Caki2 (cell line): Measurements from ENCODE around the gene AAK1. TPM values are rescaled to one million over a fixed set of nuclear protein-coding genes. Genes with fewer than 3 reads are reported as not detected.
"Not testable (repeated sequence)": the region's sequence is repeated elsewhere in the genome, so short reads cannot be mapped to it uniquely, and the experiment has no call there.

Experiments used
- DNase-seq: peaks from one replicate; pipeline ENCODE4 v3.0.0-alpha.2; 2015; ENCODE audit warnings: low read depth
- in situ Hi-C: cut with HindIII; loops from 2 replicates; pipeline ENCODE4 v1.10.0; 2016; ENCODE audit warnings: low sequenced_read_pairs, low pct_unique_long_range_greater_than_20kb, mixed read lengths
- total RNA-seq: library from RNA; depleted of rRNA; stranded (reverse); fragments of >200 nt; shearing (Covaris generic); gene quantifications from 2 replicates; pipeline ENCODE4 v1.2.3, GENCODE V29; 2014; ENCODE audit warnings: low replicate concordance

The AAK1 gene
- total RNA-seq, 1 experiment from 2014 or later, result 15.9 TPM

DNA sequence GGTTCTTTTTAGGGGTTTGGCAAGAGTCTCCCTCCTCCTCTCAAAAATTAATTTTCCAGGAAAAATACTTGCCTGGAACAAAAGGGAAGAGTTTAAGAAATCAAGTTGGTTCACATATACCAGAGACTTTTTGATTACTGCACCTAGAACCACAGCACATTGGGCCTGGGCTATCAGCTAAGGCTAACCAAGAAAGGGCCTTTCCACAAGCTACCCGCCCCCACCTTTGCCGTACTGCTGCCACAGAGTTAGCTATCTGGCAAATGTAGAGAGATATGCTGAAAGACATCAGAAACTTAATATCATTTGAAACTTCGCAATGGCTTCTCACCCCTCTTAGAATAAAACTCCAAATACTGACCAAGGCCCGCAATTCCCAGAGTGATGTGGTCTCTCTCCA, 76.9 kb downstream of the AAK1 start:
- in situ Hi-C loops, result no loop called here
- no peak for DNase-seq

DNA sequence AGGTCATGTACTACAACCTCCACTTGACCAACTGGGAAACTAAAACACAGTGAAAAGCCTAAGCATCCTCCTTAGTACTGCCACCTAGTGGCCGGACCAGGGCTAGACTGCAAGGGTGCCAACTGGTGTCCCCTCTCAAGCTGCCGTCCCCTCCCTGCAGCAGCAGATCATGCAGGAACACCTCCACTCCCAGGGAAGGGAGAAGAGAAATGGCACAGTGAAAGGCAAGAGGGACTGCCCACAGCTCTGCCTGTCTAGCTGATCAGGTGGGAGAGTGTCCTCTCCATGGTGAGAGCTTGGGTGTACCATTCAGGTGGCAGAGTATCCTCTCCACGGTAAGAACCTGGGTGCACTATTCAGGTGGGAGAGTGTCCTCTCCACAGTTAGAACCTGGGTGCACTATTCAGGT, 78.1 kb downstream of the AAK1 start:
- peak; percentile 39 for DNase-seq
- in situ Hi-C loops, result no loop called here

DNA sequence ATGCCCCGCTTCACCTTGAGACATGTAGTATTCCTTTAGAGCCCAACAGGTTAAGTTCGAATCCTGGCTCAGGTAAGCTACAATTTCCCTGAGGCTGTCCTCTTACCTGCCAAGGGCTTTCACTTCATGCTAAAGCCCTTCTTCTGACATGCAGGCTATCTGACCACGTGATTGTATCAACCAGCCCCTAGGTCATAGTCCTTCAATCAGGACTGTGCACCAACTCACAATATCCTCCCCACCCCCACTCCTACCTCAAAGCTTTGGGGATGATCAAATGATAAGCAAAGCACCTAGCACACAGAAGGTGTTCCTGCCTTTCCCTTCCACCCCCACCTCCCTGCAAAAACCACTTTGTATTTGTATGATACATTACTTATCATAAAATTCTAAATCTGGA, 78.9 kb downstream of the AAK1 start:
- no peak for DNase-seq
- in situ Hi-C loops, result no loop called here

DNA sequence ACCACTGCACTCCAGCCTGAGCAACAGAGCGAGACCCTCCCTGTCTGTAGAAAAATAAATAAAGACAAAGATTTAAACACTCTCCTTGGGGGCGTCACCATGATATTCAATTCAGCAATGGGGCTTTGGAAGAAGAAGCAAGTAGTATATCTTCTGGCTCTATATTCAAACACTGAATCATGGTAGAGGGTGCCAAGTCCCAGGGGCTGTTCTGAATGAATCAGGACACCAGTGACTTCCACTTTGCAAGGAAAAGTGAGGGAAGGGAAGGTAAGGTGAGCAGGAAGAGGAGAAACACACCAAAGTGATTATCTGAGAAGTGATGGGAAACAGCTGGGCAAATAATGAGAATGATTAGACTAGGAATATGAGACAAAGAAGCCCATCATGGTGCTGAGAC, 80.5 kb downstream of the AAK1 start:
- in situ Hi-C loops, result no loop called here
- no peak for DNase-seq

DNA sequence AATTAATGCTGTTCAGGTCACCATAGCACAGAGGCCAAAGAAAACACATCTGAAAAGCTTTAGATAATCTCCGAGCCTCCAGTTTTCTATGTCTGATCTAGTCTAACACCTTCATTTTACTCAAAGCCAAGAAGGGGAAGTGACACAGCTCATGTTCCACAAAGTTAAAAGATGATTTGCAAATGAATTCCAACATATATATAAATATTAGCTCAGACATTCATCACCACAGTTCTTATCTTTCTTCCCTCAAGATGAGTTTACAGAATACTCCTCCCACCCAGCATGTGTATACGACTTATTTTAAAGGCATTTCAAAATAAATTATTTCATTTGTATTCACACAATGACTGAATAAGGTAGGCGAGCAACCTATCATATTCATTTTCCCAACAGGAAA, 82.4 kb downstream of the AAK1 start:
- no peak for DNase-seq
- in situ Hi-C loops, result no loop called here

DNA sequence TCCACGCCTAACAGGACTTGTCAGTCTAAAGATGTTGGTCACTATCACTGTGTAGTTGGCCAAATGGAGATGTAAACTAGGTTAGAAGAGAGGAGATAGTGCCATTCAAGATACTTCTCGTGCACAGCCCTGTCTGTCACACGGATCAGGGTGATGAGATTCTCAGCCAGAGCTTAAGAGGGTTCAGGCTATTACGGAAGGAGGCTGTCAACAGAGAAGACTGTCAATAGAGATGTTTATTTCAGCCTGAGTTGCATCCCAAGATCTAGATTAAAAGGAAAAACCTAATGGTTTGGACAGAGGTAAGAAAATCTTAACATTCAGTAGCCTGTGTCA, 83.4 kb downstream of the AAK1 start:
- no peak for DNase-seq
- in situ Hi-C loops, result no loop called here

DNA sequence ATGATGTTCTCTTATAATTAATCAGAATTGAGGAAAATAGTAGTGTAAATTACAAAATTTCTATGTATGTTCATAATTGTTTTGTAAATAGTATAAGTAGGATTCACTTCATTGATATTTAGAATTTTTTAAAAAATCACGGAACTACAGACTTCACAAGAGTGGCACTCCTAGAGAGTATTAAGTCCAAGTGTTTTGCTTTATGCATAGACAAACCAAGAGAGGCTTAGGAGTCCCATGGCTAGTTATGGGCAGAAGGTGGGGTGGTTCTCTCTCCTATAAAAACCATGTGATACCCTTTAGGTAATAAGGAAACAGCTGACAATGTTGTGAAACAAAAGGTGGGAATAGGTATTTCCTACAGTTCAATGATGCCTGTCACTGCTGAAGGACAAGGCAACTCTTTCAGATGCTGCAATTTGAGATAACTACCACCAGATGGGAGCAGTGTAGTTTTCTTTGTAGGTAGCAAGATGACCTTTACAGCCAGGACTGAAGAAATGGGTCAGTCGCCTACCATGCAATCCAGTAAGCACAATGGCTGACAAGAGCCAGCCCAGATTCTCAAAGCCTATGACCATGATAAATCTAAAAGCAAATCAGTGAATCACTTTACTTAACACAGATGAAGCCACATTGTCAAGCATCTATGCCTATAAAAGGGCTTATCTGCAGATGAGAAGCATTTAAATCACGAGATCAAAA, 83.9 kb downstream of the AAK1 start:
- DNase-seq, result peak; percentile 63
- in situ Hi-C loops, result no loop called here

DNA sequence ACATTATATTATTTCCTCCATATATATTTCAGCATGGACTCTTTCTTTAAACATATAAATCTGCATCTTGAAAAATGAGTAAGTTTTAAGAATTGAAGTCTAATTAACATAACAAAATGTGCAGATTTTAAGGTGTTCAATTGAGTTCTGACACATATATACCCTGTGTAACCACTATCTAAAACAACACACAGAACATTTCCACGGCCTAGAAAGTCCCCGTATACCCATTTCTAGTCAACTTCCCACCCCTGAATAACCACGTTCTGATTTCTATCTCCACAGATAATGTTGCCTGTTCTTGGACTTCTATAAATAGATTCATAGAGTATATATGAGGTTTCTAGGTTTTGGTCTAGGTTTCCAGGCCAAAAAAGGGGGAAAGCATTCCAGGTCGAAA, 87.5 kb downstream of the AAK1 start:
- DNase-seq, result no peak
- in situ Hi-C loops, result no loop called here

DNA sequence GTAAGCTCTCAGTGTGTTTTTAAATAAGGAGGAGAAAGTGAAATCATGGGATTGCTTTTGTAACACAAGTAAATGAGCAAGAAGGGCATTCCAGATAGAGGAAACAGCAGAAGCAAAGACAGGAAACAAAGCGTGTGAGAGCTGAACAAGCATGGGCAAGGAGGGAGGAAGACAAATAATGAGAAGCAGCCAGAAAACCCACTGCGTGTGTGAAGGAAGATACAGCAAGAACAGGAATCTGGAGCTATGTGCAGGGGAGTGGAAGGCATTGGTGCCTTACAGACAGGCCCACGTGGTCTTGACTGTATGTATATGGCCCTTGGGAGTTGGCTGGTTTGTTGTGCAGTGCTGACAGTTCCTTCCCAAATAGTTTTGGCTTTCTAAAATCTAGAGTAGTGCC, 88.6 kb downstream of the AAK1 start:
- in situ Hi-C loops, result no loop called here
- DNase-seq, result no peak

DNA sequence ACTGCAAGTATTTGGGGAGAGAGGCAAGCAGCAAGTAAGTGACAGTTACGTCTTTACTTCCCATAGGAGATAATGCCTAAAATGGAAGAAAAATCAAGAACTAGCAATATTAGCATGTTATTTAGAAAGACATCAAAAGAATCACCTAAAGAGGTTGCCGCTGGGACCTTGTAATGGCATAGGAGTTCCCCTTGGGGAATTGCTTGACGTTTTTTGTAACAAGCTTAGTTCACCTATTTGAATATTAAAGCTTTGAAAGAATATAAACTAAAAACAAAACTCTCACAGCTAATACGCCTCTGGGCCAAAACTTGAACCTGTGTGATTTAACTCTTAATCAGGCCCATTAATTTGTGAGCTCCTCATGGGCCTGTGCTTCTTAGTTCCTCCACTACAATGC, 89.0 kb downstream of the AAK1 start:
- DNase-seq, result no peak
- in situ Hi-C loops, result no loop called here

DNA sequence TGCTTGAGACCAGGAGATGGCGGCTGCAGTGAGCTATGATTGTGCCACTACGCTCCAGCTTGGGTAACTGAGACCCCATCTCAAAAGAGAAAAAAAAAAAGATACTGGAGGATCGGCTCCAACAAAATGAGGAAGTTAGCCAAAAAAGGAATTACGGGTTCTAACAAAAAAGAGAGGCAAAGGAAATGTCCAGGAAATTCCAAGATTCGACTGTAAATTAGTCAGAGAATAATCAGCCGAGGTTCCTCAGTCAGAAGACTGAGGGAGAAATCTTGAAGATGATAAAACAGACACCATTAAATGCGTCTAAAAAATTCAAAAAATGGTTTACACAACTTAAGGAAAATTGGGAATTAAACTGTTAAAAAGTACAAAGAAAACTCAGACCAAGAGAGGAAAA, 89.5 kb downstream of the AAK1 start:
- in situ Hi-C loops, result no loop called here
- DNase-seq, result no peak

DNA sequence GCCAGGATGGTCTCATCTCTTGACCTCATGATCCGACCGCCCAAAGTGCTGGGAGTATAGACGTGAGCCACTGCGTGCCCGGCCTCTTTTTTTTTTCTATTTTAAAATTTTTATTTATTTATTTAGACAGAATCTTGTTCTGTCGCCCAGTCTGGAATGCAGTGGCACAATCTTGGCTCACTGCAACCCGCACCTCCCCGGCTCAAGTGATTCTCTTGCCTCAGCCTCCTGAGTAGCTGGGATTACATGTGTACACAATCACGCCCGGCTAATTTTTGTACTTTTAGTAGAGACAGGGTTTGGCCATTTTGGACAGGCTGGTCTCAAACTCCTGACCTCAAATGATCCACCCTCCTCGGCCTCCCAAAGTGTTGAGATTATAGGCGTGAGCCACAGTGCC, 93.0 kb downstream of the AAK1 start:
- in situ Hi-C loops, DNase-seq: not testable (repeated sequence)

DNA sequence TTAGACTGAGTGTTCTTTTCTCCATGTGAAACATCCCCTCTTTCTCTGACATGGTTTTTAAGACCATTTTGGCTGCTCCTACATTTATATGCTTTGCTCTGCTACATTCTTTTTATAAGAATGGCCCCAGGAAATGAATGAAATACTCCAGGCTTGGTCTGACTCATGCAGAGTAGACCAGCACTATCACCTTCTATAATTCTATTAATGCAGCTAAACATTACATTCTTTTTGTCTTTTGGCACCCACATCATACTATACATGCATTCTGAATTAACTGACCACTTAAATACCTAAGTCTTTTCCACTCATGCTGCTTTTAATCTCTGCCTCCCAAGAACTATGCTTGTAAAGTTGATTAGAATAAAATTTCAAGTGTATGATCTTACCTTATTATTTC, 94.1 kb downstream of the AAK1 start:
- in situ Hi-C loops, result no loop called here
- DNase-seq, result no peak

DNA sequence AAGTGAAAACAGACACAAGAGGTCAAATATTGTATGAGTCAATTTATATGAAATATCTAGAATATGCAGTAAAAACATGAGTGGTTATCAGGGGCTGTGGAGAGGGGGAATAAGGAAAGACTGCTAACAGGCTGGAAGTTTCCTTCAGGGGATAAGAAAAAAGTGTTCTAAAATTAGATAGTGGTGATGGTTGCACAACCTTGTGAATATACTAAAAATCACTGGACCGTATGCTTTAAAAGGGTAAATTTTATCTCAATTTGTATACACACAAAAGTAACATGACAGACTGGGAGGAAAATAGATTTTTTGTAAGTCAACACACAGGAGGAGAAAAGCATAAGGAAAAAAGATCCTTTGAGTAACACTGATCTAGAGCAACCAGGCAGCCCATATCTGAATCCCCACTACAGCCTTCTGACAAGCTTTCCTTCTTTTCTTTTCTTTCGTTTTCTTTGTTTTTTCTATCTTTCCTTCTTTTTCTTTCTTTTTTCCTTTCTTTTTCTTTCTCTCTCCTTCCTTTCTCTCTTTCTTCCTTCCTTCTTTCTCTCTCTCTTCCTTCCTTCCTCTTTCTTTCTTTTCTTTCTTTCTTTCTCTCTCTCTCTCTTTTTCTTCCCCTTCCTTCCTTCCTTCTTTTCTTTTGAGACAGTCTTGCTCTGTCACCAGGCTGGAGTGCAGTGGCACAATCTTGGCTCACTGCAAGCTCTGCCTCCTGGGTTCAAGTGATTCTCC, 95.4 kb downstream of the AAK1 start:
- in situ Hi-C loops, result no loop called here
- DNase-seq, result no peak

DNA sequence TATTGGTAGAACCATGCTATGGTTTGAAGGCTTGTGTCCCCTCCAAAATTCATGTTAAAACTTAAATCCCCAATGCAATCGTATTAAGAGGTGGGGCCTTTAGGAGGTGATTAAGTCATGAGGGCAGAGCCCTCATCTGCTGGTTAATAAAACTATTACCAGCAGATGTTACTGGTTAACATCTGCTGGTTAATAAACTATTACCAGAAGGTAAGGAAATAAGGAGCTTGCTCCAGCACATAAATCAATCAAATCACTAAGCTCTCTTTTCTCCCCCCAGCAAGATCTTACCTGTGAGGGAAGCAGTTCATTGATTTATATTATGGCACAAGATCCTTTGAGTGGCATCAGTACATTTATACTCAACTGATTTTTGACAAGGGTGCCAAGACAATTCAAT, 96.9 kb downstream of the AAK1 start:
- in situ Hi-C loops, result no loop called here
- no peak for DNase-seq

DNA sequence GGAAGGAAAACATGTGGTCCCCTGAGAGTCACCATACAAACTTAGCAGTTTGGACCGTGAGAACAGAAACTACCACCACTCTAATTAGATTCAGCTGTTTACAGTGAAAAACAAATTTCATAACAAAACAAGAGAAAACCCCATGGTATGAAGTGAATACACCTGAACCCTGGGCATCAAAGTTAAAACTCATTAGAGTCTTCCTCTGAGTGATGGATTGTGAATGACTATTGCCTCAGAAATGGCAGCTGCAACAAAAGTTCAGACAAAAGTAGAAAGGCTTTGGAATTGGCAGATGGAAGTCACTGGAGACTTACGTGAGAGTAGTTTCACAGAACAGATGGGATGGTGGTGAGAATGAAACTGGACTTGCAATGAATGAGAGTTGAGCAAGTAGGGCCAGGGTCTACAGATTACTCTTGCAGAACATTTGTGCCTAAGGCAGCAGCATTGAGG, 98.0 kb downstream of the AAK1 start:
- in situ Hi-C loops, result no loop called here
- no peak for DNase-seq

DNA sequence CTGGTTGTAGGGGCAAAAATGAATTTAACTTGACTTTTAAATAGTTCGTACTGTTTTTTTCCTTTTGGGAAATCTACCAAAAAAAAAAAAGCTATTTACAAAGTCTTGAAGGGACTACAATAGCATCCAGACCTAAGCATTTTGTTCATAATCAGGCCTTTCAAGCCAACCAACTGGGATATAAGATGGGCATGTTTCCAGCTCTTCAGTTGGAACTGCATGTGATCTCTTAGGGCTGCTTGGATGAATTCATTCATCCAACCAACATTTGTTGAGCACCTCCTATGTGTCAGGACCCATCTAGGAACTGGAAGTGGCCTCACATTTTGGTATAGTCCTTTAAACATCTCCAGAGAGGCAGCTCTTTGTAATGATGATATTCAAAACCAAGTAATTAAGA, 98.6 kb downstream of the AAK1 start:
- DNase-seq, result no peak
- in situ Hi-C loops, result no loop called here

DNA sequence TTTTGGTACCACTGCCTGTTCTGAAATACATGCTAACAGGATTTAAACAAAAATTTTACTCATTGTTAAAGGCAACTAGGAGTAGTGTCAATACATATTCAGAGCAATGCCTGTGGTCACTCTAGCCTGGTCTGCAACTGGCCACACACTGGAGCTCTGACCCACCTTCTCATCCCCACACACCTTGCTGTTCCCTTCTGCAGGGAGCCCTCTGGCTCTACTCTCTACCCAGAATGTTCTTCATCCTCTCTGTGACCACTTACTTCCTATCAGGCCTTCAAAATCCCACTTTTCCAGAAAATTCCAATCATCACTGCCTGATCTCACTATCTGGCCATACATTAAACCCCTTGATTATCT, 104.0 kb downstream of the AAK1 start:
- no peak for DNase-seq
- in situ Hi-C loops, result no loop called here

DNA sequence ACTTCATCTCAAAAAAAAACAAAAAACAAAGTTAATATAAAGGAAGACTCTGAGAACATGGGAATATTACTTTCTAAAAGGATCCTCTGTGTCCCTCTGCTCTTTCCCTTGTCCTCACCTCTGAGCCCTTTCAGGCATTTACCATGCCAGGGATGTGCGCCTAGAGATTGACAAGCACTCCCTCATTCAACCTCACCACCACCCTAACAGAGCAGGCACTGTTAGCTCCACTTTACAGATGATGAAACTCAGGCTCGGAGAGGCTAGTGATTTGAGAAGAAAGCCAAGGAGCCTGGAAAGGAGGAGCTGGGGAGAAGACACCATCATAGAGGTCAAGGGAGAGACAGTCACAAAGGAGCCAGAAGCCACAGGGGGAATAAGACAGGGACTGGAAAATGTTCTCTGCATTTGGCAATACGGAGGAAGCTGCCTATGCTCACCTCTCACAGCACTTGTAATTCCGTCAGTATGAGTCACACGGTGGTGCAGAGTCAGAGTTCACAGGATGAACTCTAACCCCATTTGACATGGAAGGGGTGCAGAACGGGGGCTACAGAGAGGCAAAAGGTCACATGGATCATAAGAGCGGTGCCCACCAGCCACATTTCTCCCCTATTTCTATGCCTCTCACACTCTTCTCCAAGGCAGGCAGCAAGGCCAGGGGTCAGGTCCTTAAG, 104.5 kb downstream of the AAK1 start:
- in situ Hi-C loops, result no loop called here
- DNase-seq, result no peak

DNA sequence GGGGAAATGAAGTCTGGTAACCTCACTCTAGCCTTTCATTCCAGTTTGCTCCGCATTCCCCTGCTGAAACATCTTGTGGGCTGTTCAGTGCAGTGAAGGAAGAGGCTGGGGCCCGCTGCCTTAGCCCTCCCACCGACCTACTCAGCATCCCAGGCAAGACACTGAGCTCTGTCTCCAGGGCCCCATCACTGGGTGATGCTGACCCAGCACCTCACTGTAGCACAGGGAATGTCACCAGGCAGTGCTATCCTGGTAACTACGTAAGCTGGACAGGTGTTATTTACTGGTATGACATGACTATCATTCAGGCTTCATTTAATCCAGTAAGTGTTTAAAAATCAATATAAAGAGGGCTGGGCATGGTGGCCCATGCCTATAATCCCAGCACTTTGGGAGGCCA, 105.3 kb downstream of the AAK1 start:
- DNase-seq, result no peak
- in situ Hi-C loops, result no loop called here
